ENCODE results near the gene BBS12.
"Not testable (repeated sequence)": the region's sequence is repeated elsewhere in the genome, so short reads cannot be mapped to it uniquely, and the experiment has no call there.

The BBS12 gene

GRCh38 chr4:122766353-122766705 is 33.8 kb downstream of the BBS12 start:
- no peak for DNase-seq

GRCh38 chr4:122766950-122767349 is 34.4 kb downstream of the BBS12 start:
- no peak for DNase-seq

- DNase-seq = no peak
These were observed 39.2 kb downstream of the BBS12 start for GRCh38 chr4:122771724-122772123.

GRCh38 chr4:122772311-122772710 is 39.8 kb downstream of the BBS12 start:
- peak; percentile 71 to 78 for DNase-seq

- DNase-seq = peak; percentile 60 to 79
These were observed 40.5 kb downstream of the BBS12 start for GRCh38 chr4:122772986-122773385.

GRCh38 chr4:122775039-122775438 is 42.5 kb downstream of the BBS12 start:
- DNase-seq = no peak

- DNase-seq = no peak
These were observed 43.7 kb downstream of the BBS12 start for GRCh38 chr4:122775987-122776836.

- DNase-seq = no peak
These were observed 44.4 kb downstream of the BBS12 start for GRCh38 chr4:122776916-122777315.

- DNase-seq = no peak
These were observed 45.6 kb downstream of the BBS12 start for GRCh38 chr4:122777846-122778673.

GRCh38 chr4:122781486-122781885 is 49.0 kb downstream of the BBS12 start:
- DNase-seq = no peak

GRCh38 chr4:122783301-122784215 is 51.1 kb downstream of the BBS12 start:
- no peak for DNase-seq

- no peak for DNase-seq
These were observed 51.8 kb downstream of the BBS12 start for GRCh38 chr4:122784261-122784660.

GRCh38 chr4:122785099-122785498 is 52.6 kb downstream of the BBS12 start:
- no peak for DNase-seq

GRCh38 chr4:122786296-122786695 is 53.8 kb downstream of the BBS12 start:
- not testable (repeated sequence) for DNase-seq

- not testable (repeated sequence) for DNase-seq
These were observed 54.4 kb downstream of the BBS12 start for GRCh38 chr4:122786920-122787319.

- DNase-seq = no peak
These were observed 55.4 kb downstream of the BBS12 start for GRCh38 chr4:122787940-122788339.

GRCh38 chr4:122788935-122789334 is 56.4 kb downstream of the BBS12 start:
- DNase-seq = no peak

GRCh38 chr4:122793811-122794210 is 61.3 kb downstream of the BBS12 start:
- no peak for DNase-seq
